NOMO-1 (cell line): ENCODE data around the gene XKR8.

Experiments
- DNase-seq, 2 experiments: peaks; one replicate each; lab custom pipeline; 2025; ENCODE audit not compliant: unreplicated experiment in 2 of 2; lab: John Stamatoyannopoulos, UW

Gene XKR8

GRCh38 chr1:27954186-27954585 lies 5.6 kb upstream of the XKR8 start:
- no peak for DNase-seq

GRCh38 chr1:27955076-27955475 lies 4.7 kb upstream of the XKR8 start:
- no peak for DNase-seq

- DNase-seq: no peak
Observed at GRCh38 chr1:27956761-27957160, 3.0 kb upstream of the XKR8 start.

- no peak for DNase-seq
Observed at GRCh38 chr1:27957655-27958054, 2.1 kb upstream of the XKR8 start.

- no peak for DNase-seq
Observed at GRCh38 chr1:27958513-27958912, 1.3 kb upstream of the XKR8 start.

DNA sequence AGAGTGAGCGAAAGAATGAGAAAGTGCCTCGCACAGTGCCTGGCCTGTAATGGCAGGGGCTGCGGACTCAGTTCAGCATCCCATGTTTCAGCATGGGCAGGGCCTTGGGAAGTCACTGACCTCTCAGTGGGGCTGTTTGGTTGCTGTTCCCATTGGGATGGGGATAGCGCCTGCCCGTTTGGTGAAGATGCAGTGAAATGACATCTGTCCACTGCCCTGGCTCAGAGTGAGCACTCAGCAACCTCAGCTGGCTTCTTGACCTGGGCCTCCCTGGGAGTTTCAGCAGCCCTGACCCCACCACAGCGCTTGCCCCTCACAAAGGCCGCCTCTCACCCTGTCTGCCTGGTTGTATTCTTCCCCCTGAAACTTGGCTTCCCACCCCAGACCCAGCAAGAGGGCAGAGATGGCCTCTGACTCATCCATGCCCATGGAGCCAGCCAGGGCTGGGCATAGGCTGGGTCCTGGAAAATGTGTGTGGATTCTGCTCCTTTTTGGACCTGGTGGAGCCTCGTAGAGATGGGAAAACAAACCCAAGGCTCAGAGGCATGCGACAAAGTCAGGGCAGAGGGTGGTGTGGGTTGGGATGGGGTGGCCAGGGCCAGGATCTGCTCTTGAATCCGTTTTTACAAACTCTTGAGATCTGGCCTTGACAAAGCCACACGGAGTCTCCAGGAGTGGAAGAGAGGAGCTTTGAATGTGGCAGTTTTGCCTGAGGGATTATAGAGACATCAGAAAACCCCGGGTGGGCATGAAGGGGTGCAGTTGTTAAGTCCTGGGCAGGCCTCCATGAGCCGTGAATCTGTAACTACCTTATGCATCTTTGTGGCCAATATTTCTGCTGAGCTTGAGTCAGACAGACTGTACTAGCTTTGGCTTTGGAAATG lies 1.2 kb downstream of the XKR8 start:
- DNase-seq: no peak

DNA sequence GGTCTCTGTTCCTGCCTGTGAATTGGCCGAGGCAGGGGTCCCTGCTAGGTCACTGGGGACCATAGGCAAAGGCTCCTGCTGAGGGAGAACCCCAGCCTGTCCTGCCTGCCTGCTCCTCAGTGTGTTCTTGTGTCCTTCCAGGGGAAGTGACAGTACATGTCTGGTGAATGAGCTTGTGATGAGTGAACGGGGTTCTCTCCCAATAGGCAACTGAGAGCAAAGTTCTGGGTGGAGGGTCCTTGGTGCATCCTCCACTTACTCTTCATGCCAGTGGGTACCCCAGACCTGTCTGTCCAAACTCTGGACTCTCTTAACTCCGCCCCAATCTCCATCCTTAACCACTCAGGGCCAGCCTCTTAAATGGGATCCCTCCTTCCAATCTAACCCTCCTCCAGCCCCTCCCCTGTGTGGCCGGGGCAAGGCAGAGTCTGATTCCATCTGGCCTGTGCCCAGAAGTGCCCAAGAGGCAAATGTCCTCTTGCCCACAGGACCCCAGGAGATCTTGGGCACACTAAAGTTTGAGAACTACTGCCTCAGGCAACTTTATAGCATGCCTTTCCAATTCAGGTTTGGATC lies 2.0 kb downstream of the XKR8 start:
- DNase-seq: no peak

- DNase-seq: no peak
Observed at GRCh38 chr1:27963393-27963792, 3.6 kb downstream of the XKR8 start.

GRCh38 chr1:27966402-27967105 lies 6.8 kb downstream of the XKR8 start:
- no peak for DNase-seq

GRCh38 chr1:27967106-27967883 lies 7.5 kb downstream of the XKR8 start:
- no peak for DNase-seq

DNA sequence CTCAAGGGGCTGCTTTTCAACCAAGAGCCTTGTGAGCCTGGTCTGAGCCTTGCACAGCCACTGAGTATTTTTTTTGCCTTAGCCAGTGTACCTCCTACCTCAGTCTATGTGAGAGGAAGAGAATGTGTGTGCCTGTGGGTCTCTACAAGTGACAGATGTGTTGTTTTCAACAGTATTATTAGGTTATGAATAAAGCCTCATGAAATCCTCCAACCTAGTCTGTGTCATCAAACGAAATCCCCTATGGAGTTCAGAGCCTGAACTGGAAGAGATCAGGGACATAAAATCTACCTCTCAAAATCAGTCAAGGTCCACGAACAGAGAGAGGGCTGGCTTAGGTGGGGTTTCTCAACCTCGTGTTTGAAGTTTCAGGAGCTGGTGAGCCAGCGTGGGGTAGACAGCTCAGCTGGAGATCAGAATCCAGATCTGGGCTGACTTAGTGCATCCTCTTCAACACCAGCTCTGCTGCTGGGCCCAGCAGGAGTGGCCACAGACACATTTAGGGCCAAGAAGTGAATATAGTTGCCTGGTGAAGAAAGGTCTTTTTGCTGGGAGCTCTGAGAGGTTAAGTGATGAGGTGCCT lies 8.2 kb downstream of the XKR8 start:
- no peak for DNase-seq

DNA sequence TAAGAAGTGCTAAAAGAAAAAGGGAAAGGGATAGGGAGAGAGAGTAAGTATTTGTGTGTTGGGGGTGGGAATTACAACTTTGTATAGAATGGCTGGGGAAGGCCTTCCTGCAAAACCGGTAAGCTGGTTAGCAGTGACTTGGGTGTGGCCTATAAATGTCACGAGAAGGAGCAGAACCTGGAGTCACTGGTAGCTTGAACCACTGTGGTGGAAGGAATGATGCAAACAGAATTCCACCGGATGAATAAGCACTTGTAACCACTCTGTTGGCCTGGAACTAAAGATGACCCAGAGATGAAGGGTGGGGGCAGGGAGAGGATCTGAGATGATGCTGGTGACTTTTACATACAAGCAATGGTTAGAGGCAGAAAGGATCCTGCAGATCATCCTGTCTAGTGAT lies 8.9 kb downstream of the XKR8 start:
- DNase-seq: no peak

DNA sequence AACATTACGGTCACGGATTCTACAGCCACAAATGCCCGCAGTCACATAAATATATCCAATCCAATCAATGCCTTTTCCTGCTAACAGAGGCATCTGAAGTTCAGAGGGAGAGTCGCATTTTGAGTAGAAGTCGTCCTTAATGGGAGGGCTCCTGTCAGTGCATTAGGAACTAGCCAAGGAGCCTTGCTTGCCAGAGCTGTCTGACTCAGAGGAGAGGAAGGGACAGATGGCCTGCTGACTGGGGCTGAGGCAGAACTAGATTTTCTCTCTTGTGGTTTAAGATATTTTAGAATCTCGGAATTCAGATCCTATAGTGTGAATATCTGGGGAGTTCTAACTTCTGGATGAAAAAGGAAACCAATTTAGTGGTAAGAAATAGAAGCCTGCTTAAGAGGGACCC lies 10.6 kb downstream of the XKR8 start:
- no peak for DNase-seq

DNA sequence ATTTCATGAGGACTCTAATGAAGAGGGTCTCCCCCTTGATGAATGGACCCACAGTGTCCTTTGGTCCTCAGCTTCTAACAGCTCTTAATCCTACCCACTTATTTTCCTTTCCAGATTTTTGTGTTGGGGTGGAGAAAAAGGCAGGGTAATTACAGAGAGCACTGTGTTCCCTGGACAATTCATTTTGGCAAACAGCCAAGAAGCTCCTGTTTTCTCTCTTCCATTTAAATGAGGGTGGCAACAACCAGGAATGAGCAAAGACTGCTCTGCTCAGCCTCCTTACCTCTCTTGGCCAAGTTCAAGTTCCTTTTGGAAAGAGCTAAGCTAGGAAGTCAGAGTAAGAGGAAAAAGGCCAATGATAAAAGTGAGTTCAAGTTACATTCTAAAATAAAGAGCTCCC lies 11.9 kb downstream of the XKR8 start:
- DNase-seq: no peak

GRCh38 chr1:27972141-27972540 lies 12.4 kb downstream of the XKR8 start:
- DNase-seq: no peak

DNA sequence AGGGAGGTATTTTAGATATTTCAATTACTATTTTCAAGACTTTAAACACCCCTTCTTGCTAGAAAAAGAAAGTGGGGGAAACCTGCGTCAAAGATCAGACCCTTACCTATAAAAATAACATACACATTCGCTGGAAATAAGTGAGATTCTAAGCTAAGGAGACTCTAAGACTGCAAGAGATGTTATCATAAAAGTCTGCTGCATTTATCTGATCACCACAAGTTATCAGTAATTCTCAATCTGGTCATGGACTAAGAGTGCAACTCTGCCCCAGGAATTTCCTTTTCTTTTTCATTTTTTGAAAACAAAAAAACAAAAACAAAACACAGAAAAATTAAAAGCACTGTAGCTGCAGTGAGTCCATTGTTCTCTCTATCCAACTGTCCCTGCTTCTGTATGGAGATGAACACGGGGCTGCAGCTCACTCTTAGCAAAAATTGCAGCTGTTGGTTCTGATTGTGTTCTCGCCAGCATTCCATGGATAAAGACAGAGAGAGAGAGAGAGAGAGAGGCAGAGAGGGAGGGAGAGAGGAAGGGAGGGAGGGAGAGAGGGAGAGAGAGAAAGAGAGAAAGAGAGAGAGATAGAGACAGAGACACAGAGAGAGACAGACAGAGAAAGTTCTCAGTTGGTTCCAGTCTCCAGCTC lies 14.1 kb downstream of the XKR8 start:
- DNase-seq: no peak

DNA sequence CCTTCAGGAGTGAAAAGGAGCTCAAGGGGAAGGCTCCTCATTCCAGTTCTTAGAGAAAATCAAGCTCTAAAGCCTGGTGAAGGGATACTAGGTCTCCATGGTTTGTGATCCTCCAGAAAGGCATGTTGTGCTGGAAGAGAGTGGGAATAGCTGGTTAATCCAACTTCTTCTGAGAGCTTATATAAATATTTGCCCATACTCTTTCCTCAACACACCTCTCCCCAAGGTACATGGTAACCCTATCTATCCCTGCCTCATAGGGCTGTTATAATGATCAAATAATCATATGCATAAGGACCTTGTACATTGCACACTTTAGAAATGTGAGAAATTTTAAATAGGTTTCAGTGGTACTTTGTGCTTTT lies 14.6 kb downstream of the XKR8 start:
- DNase-seq: no peak

DNA sequence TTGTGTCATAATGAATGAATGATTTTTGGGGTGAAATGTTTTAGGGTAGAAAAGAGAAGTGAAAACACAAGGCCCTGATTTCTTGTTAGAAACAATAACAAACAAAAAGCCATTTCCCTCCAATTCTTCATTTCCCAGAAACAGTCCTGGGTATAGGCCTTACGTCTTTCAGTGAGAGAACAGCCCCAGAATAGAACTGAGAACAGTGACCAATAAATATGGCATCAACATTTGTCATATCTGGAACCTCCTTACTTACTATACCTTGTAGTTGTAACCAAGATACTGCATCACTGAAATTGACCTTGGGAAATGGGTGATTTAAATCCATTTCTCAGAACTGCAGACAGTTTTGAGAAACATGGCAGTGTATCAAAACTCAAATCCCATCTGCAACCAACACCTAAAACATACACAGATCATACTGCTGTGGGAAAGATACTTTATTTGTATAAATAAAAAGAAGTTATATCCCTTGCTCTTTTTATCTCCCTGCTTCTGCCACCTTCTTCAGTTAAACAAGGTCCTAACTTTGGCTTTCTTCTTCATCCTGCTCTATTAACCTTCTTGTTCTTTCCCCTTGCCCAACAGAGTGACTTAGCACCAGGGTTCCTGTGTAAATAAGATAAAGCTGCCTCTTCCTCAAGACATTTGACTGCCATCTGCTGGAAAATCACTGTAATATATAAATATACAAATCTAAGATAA lies 19.5 kb downstream of the XKR8 start:
- DNase-seq: peak; percentile 62 to 89

DNA sequence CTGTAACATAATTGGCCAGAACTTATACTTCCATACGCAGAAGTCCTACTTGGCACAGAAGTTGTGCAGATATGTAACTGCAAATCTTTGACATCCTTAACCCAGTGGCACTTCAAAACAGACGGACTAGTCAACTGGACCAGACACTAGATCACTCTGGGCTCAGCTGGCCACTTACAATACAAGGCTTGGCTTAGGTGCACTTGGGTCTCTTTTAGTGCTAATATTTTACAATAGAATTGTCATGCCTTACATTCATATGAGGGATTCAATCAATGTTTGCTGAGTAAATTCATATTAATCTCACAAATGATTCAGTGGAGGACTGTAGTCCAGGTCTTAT lies 20.1 kb downstream of the XKR8 start:
- no peak for DNase-seq
